AG04450 (cell line): ENCODE data around the gene ANTXRL. TPM values are rescaled to one million over a fixed set of nuclear protein-coding genes. Genes with fewer than 3 reads are reported as not detected.
"Not testable (repeated sequence)": the region's sequence is repeated elsewhere in the genome, so short reads cannot be mapped to it uniquely, and the experiment has no call there.

Experiments used
- CTCF ChIA-PET: fragments of 300-600, 350-600 bp; formaldehyde crosslinking; extraction: SDS; loops from one replicate; lab custom pipeline; 2022; ENCODE audit warnings: antibody characterized with exemption, inconsistent platforms; lab: Charles Lee
- POLR2A ChIA-PET: fragments of 350-600 bp; formaldehyde crosslinking; extraction: SDS; loops from one replicate; lab custom pipeline; 2021; ENCODE audit warnings: antibody characterized with exemption, inconsistent platforms; lab: Yijun Ruan, JAX
- DNase-seq: peaks from one replicate; pipeline ENCODE4 v3.0.0-alpha.2; 2011; ENCODE audit warnings: low read depth, low spot score
- H3K27ac ChIP-seq: one replicate; pipeline ENCODE4 v1.5.1; 2012; ENCODE audit warnings: low read depth, low read length, control low read depth
- H3K27me3 ChIP-seq: one replicate; pipeline ENCODE4 v1.6.0; 2012; ENCODE audit warnings: low read length; ENCODE audit not compliant: control insufficient read depth, insufficient read depth
- H3K4me3 ChIP-seq: 2 replicates; pipeline ENCODE4 v1.5.1; 2011; ENCODE audit warnings: mild to moderate bottlenecking, low read depth, low read length, control low read depth
- H3K9me3 ChIP-seq: 2 replicates; pipeline ENCODE4 v1.5.1; 2012; ENCODE audit warnings: low read length; ENCODE audit not compliant: control insufficient read depth, insufficient read depth
- polyA plus RNA-seq: library from polyadenylated mRNA; depleted of rRNA; stranded (reverse); fragments of >200 nt; gene quantifications from 2 replicates; pipeline ENCODE4 v1.2.3, GENCODE V29; 2011
- TF ChIP-seq, protein P1 (sequence below): IDR thresholded peaks from 2 replicates; pipeline ENCODE4 v1.5.1; 2011; ENCODE audit warnings: low read depth, low read length, control low read depth, inconsistent platforms

The ANTXRL gene
- polyA plus RNA-seq, 1 experiment, result not detected

GRCh38 chr10:46240684-46241565 is 45.9 kb upstream of the ANTXRL start:
- ChIA-PET CTCF (no interaction called here), POLR2A (no interaction called here)
- no peaks in the 10 kb centered on the region; the same call in 1 of the 2 replicates for H3K9me3 ChIP-seq
- no peak overlapping the region for H3K27ac ChIP-seq
- H3K4me3 ChIP-seq, result no peak overlapping the region
- DNase-seq, result no peak
- H3K27me3 ChIP-seq, result peaks cover 6% of the 10 kb centered on the region
- TF ChIP-seq, protein P1, sequence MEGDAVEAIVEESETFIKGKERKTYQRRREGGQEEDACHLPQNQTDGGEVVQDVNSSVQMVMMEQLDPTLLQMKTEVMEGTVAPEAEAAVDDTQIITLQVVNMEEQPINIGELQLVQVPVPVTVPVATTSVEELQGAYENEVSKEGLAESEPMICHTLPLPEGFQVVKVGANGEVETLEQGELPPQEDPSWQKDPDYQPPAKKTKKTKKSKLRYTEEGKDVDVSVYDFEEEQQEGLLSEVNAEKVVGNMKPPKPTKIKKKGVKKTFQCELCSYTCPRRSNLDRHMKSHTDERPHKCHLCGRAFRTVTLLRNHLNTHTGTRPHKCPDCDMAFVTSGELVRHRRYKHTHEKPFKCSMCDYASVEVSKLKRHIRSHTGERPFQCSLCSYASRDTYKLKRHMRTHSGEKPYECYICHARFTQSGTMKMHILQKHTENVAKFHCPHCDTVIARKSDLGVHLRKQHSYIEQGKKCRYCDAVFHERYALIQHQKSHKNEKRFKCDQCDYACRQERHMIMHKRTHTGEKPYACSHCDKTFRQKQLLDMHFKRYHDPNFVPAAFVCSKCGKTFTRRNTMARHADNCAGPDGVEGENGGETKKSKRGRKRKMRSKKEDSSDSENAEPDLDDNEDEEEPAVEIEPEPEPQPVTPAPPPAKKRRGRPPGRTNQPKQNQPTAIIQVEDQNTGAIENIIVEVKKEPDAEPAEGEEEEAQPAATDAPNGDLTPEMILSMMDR, result no peak

- Histone ChIP-seq H3K27ac (no peak overlapping the region), H3K27me3 (peaks cover 3% of the 10 kb centered on the region), H3K9me3 (no peaks in the 10 kb centered on the region; the same call in 1 of the 2 replicates), H3K4me3 (no peak overlapping the region)
- CTCF ChIA-PET, result no interaction called here
- no peak for DNase-seq
- POLR2A ChIA-PET, result no interaction called here
- TF ChIP-seq, protein P1, result no peak
Observed at GRCh38 chr10:46245381-46245900, 41.4 kb upstream of the ANTXRL start.

DNA sequence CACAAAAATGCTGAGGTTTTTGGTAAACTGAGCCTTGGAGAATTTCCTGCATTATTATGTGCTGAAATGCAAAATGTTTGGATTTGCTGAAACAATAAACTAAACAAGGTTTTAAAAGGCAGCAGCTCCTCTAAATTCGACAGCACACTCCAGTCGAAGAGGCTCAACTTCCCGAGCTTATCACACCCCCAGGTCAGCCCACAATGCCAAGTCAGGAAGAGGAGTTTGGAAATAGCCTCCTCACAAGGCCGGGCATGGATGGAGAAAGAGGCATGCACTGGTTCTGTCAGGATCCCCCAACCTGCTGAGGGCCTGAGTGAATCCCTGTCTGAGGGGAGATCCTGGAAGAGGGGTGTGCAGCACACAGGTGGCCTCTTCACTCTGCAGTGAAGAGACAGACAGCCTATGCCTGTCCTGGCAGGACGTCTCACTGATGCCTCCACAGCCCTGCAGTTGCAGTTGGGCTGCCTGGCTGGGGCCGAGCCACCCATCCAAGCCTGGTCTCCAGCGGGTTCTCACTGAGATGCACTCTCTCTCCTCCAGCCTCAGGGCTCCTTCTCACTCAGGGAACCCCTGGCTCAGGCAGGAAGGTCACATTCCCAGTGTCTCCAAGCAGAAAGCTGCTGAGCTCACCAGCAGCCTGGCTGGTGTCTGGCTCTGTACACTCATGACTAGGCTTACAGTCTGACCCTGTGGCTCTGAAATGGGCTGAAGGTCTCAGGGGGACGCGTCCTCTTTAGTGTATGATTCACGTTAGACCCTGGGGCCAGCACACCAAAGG is 40.2 kb upstream of the ANTXRL start:
- H3K27ac ChIP-seq, DNase-seq, H3K9me3 ChIP-seq, POLR2A ChIA-PET, H3K27me3 ChIP-seq, H3K4me3 ChIP-seq: not testable (repeated sequence)
- CTCF ChIA-PET, result interaction anchor here (1.0 kb wide), 1 partner anchor 10 kb away, joined by 3 read pairs; no protein-coding TSS in a partner anchor

GRCh38 chr10:46247181-46247475 is 39.7 kb upstream of the ANTXRL start:
- TF ChIP-seq, protein P1, result no peak
- H3K9me3 ChIP-seq, result no peaks in the 10 kb centered on the region
- ChIA-PET CTCF (interaction anchor here (1.0 kb wide), 1 partner anchor 9 kb away, joined by 3 read pairs; no protein-coding TSS in a partner anchor), POLR2A (no interaction called here)
- no peak for DNase-seq
- H3K27ac ChIP-seq, result no peak overlapping the region
- no peak overlapping the region for H3K4me3 ChIP-seq
- H3K27me3 ChIP-seq, result peaks cover 3% of the 10 kb centered on the region

DNA sequence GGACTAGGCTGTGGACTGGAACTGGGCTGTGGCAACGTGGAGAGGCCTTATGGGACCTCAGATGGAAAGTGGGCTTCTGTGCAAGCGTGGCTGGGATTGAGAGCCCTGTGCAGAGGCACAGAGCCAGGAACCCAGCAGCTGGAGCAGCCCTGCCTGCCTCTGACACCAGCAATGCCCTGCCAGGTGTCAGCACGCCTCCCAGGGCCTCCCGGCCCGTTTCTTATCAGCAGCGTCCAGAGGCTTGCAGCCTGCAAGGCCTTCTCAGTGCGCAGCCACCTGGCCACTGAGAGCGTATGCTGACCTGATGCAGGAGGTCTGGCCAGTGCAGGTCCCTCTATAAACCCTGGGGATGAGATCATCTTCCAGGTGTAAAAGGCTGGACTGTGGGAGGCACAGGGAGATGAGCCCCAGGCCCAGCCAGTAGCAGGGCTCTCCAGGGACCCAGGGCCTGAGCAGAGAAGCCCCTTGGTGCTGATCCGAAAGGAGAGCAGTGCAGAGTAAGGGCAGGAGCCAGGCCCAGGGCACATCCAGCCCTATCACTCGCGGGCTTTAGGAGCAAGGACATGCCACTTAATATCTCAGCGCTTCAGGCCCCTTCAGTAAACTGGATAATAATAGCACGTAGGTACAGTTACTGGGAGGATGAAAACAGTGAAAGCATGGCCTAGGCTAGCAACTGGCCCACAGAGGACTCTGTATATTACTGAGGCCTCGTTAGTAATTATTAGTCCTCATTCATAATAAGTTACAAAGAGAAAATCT is 38.8 kb upstream of the ANTXRL start:
- H3K4me3 ChIP-seq, result no peak overlapping the region
- TF ChIP-seq, protein P1, result no peak
- H3K9me3 ChIP-seq, result no peaks in the 10 kb centered on the region
- no peak overlapping the region for H3K27ac ChIP-seq
- DNase-seq, result no peak
- ChIA-PET CTCF (interaction anchor here (1.0 kb wide), 1 partner anchor 8 kb away, joined by 3 read pairs; no protein-coding TSS in a partner anchor), POLR2A (no interaction called here)
- peaks cover 3% of the 10 kb centered on the region for H3K27me3 ChIP-seq
